ENCODE results near the gene ID2. TPM values are rescaled to one million over a fixed set of nuclear protein-coding genes. Genes with fewer than 3 reads are reported as not detected.
A peak's percentile ranks its signal among the peaks of the same experiment; 100 is the strongest.

ID2 gene
- polyA plus RNA-seq, 3 donors from 2014 or later: 816 to 1,425 (median 1,420) TPM

- no peaks in the 10 kb centered on the region for H3K9me3 Mint-ChIP-seq
- DNase-seq: no peak
- no peak overlapping the region for H3K4me3 Mint-ChIP-seq
- H3K27ac Mint-ChIP-seq: no peak overlapping the region
- peaks cover 24 to 27% of the 10 kb centered on the region in 2 donors for H3K4me1 Mint-ChIP-seq
- H3K27me3 Mint-ChIP-seq (ENCODE audit: low read depth in 3 of 3): peaks cover 2 to 6% (median 3%) of the 10 kb centered on the region in 3 donors
- H3K36me3 Mint-ChIP-seq: no peaks in the 10 kb centered on the region
These were observed 27.8 kb upstream of the ID2 start for GRCh38 chr2:8654041-8654440.

GRCh38 chr2:8654483-8654882, 27.4 kb upstream of the ID2 start:
- Mint-ChIP-seq H3K9me3 (no peaks in the 10 kb centered on the region), H3K4me3 (no peak overlapping the region), H3K27me3 (ENCODE audit: low read depth in 3 of 3) (peaks cover 2 to 6% (median 3%) of the 10 kb centered on the region in 3 donors), H3K4me1 (peaks cover 25 to 27% of the 10 kb centered on the region in 2 donors), H3K27ac (no peak overlapping the region), H3K36me3 (no peaks in the 10 kb centered on the region)
- DNase-seq: no peak

GRCh38 chr2:8656160-8656641, 25.7 kb upstream of the ID2 start:
- Mint-ChIP-seq H3K4me1 (peaks cover 25 to 27% of the 10 kb centered on the region in 2 donors), H3K27ac (no peak overlapping the region), H3K27me3 (ENCODE audit: low read depth in 3 of 3) (peaks cover 0 to 7% (median 7%) of the 10 kb centered on the region in 3 donors), H3K9me3 (no peaks in the 10 kb centered on the region), H3K36me3 (no peaks in the 10 kb centered on the region), H3K4me3 (no peak overlapping the region)
- DNase-seq: no peak

GRCh38 chr2:8656811-8657210, 25.0 kb upstream of the ID2 start:
- Mint-ChIP-seq H3K27ac (peak overlapping the region in 1 of 6 donors; percentile 65), H3K36me3 (no peaks in the 10 kb centered on the region), H3K27me3 (ENCODE audit: low read depth in 3 of 3) (peaks cover 0 to 10% (median 7%) of the 10 kb centered on the region in 3 donors), H3K9me3 (no peaks in the 10 kb centered on the region), H3K4me3 (peak overlapping the region; percentile 2 to 67 (median 39)), H3K4me1 (peaks cover 25 to 27% of the 10 kb centered on the region in 2 donors)
- DNase-seq: no peak

GRCh38 chr2:8657423-8658062, 24.3 kb upstream of the ID2 start:
- Mint-ChIP-seq H3K4me3 (peak overlapping the region in 3 of 5 donors; percentile 20 to 68 (median 67)), H3K27me3 (ENCODE audit: low read depth in 3 of 3) (peaks cover 0 to 10% (median 7%) of the 10 kb centered on the region in 3 donors), H3K9me3 (no peaks in the 10 kb centered on the region), H3K27ac (peak overlapping the region in 5 of 6 donors; percentile 20 to 78 (median 59)), H3K36me3 (no peaks in the 10 kb centered on the region), H3K4me1 (peaks cover 26 to 29% of the 10 kb centered on the region in 2 donors)
- DNase-seq: peak; percentile 41 to 46 (median 43)

- Mint-ChIP-seq H3K4me3 (no peak overlapping the region), H3K9me3 (no peaks in the 10 kb centered on the region), H3K36me3 (no peaks in the 10 kb centered on the region), H3K27me3 (ENCODE audit: low read depth in 3 of 3) (peaks cover 0 to 12% (median 7%) of the 10 kb centered on the region in 3 donors), H3K27ac (peak overlapping the region in 3 of 6 donors; percentile 31 to 72 (median 59)), H3K4me1 (peaks cover 32 to 36% of the 10 kb centered on the region in 2 donors)
- no peak for DNase-seq
These were observed 23.6 kb upstream of the ID2 start for GRCh38 chr2:8658064-8658862.

- Mint-ChIP-seq H3K36me3 (no peaks in the 10 kb centered on the region), H3K4me1 (peaks cover 42 to 46% of the 10 kb centered on the region in 2 donors), H3K27me3 (ENCODE audit: low read depth in 3 of 3) (peaks cover 0 to 15% (median 7%) of the 10 kb centered on the region in 3 donors), H3K4me3 (no peak overlapping the region), H3K9me3 (no peaks in the 10 kb centered on the region), H3K27ac (no peak overlapping the region)
- no peak for DNase-seq
These were observed 22.6 kb upstream of the ID2 start for GRCh38 chr2:8659092-8659734.

- H3K27ac Mint-ChIP-seq: no peak overlapping the region
- H3K36me3 Mint-ChIP-seq: no peaks in the 10 kb centered on the region
- no peak for DNase-seq
- H3K4me1 Mint-ChIP-seq: peaks cover 49 to 53% of the 10 kb centered on the region in 2 donors
- H3K27me3 Mint-ChIP-seq (ENCODE audit: low read depth in 3 of 3): peaks cover 2 to 19% (median 7%) of the 10 kb centered on the region in 3 donors
- H3K4me3 Mint-ChIP-seq: no peak overlapping the region
- H3K9me3 Mint-ChIP-seq: no peaks in the 10 kb centered on the region
These were observed 21.9 kb upstream of the ID2 start for GRCh38 chr2:8659735-8660492.

- H3K4me3 Mint-ChIP-seq: no peak overlapping the region
- peaks cover 51 to 52% of the 10 kb centered on the region in 2 donors for H3K4me1 Mint-ChIP-seq
- H3K36me3 Mint-ChIP-seq: no peaks in the 10 kb centered on the region
- DNase-seq: no peak
- H3K27me3 Mint-ChIP-seq (ENCODE audit: low read depth in 3 of 3): peaks cover 2 to 20% (median 6%) of the 10 kb centered on the region in 3 donors
- H3K27ac Mint-ChIP-seq: no peak overlapping the region
- no peaks in the 10 kb centered on the region for H3K9me3 Mint-ChIP-seq
These were observed 20.6 kb upstream of the ID2 start for GRCh38 chr2:8661235-8661634.

- no peaks in the 10 kb centered on the region for H3K36me3 Mint-ChIP-seq
- H3K4me3 Mint-ChIP-seq: no peak overlapping the region
- H3K27me3 Mint-ChIP-seq (ENCODE audit: low read depth in 3 of 3): peaks cover 2 to 20% (median 6%) of the 10 kb centered on the region in 3 donors
- H3K4me1 Mint-ChIP-seq: peaks cover 46 to 47% of the 10 kb centered on the region in 2 donors
- no peak overlapping the region for H3K27ac Mint-ChIP-seq
- no peaks in the 10 kb centered on the region for H3K9me3 Mint-ChIP-seq
- DNase-seq: no peak
These were observed 20.1 kb upstream of the ID2 start for GRCh38 chr2:8661736-8662135.

GRCh38 chr2:8662239-8662879, 19.5 kb upstream of the ID2 start:
- Mint-ChIP-seq H3K27me3 (ENCODE audit: low read depth in 3 of 3) (peaks cover 2 to 19% (median 6%) of the 10 kb centered on the region in 3 donors), H3K27ac (peak overlapping the region in 2 of 6 donors; percentile 12 to 67), H3K4me3 (peak overlapping the region in 1 of 5 donors; percentile 24), H3K9me3 (no peaks in the 10 kb centered on the region), H3K36me3 (no peaks in the 10 kb centered on the region), H3K4me1 (peaks cover 40 to 41% of the 10 kb centered on the region in 2 donors)
- no peak for DNase-seq

GRCh38 chr2:8663997-8664396, 17.9 kb upstream of the ID2 start:
- no peaks in the 10 kb centered on the region for H3K9me3 Mint-ChIP-seq
- H3K4me1 Mint-ChIP-seq: peaks cover 33 to 34% of the 10 kb centered on the region in 2 donors
- peaks cover 2 to 17% (median 3%) of the 10 kb centered on the region in 3 donors for H3K27me3 Mint-ChIP-seq (ENCODE audit: low read depth in 3 of 3)
- peak overlapping the region; percentile 28 to 67 (median 48) for H3K4me3 Mint-ChIP-seq
- peak; percentile 42 to 61 (median 50) for DNase-seq
- H3K27ac Mint-ChIP-seq: peak overlapping the region; percentile 31 to 89 (median 76)
- no peaks in the 10 kb centered on the region for H3K36me3 Mint-ChIP-seq

- Mint-ChIP-seq H3K4me1 (peaks cover 34 to 35% of the 10 kb centered on the region in 2 donors), H3K36me3 (no peaks in the 10 kb centered on the region), H3K9me3 (no peaks in the 10 kb centered on the region), H3K4me3 (no peak overlapping the region), H3K27ac (no peak overlapping the region), H3K27me3 (ENCODE audit: low read depth in 3 of 3) (peaks cover 2 to 10% (median 2%) of the 10 kb centered on the region in 3 donors)
- no peak for DNase-seq
These were observed 15.3 kb upstream of the ID2 start for GRCh38 chr2:8666581-8666980.
